T-helper 1 cell (primary cell): ENCODE results near the gene NOL4L.

Source experiments
- DNase-seq, 5 donors: peaks; one replicate each; pipeline ENCODE4 v3.0.0-alpha.2; 2012 to 2020

NOL4L gene

DNA sequence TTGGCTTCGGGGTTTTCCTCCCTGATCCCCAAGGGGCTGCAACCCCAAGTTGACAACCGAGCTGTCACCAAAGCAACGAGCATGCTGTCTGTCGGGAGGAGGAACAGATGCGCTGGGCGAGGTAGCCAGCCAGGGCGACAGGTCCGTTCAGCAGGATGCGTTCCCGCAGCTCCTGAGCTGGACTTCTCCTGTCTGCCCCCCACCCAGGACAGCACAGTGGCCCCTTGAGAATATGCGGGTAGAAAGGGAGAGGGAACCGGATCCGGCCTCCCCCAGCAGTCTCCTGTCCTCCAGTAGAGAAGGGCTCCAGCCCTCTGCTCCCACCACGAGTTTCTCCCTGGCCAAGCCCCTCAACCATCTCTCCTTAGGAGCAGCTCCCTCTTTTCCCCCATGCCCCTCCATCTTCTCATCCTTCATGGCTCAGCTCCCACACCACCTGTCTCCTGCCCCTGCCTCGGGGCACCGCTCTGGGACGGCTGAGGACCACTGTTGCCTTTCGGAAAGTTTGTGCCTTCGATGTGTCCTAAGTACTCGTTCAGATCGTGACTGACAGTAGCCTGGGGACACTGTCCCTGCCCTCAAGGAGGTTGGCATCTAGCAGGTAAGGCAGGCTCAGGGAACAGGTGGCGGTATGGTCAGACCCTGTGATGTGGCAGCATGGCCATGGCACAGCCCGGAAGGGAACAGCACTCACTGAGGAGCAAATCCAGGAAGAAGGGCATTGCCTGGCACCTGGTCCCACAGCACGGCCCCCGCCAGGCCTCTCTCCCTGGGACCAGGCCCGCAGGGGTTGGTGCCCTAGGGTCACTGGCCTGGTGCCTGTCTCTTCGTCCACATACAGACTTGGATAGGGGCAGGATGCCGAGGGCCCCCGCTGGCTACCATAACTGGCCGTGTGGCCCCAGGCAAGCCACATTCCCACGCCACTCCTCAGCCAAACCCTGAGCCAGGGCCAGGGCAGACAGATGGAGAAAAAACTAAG lies 130.7 kb downstream of the NOL4L start:
- no peak for DNase-seq

DNA sequence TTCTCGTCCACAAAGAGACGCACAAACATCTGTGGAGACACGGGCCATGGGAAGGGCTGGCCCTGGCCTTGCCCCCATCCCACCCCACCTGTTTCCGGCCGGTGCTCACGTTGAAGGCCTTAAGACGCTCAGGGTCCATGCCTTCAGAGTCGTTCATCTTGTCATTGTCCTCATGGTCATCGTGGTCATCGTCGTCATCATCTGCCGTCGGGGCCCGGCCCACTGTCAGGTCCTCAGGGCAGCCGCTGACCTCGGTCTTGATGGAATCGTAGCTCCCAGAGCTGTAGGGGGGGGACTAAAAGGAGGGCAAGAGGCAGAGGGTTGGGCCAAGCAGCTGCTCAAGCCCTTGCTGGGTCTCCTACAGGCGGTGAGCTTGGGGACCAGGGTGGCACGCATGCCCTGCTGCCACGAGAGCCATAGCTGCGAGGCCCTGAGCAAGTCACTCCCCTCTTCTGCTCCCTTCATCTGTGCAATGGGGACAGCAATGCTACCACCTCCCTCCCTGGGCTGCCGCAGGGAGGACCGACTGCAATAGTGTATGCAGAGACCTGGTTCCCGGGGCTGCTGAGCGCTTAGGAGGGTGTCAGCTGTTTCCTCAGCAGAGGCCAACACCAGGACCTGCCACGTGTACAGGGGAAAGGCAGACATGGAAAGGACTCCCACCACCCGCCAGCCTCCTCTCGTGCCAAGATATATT lies 131.5 kb downstream of the NOL4L start:
- no peak for DNase-seq

DNA sequence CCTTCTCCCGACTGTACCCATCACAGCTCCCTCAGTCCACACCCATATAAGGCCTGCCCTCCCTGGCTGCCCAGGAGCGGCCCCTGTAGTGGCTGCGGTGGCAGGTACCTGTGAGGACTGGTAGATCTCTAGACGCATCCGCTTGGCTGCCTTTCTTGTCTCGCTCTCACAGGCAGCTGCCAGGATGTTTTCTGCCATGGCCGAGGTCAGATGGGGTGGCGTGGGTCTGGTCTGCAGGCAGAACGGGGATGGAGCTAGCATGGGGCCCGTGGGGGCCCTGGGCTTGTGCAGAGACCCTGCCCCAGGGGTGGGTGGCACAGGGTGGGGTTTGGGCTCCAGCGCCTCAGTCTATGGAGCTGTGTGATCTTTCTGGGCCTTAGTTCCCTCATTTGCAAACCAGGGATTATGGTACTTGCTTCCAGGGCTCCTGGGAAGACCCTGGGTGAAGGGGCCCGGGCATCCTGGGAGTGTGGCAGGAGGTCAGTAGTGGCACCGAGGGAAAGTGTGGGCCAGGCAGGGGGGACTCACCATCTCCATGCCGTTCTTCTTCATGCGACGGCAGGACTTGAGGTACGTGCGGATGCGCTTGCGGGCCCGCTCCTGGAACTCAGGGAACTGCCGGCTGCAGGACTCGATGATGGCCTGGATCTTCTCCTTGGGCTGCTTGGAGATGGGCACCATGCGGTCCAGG lies 132.2 kb downstream of the NOL4L start:
- no peak for DNase-seq

DNA sequence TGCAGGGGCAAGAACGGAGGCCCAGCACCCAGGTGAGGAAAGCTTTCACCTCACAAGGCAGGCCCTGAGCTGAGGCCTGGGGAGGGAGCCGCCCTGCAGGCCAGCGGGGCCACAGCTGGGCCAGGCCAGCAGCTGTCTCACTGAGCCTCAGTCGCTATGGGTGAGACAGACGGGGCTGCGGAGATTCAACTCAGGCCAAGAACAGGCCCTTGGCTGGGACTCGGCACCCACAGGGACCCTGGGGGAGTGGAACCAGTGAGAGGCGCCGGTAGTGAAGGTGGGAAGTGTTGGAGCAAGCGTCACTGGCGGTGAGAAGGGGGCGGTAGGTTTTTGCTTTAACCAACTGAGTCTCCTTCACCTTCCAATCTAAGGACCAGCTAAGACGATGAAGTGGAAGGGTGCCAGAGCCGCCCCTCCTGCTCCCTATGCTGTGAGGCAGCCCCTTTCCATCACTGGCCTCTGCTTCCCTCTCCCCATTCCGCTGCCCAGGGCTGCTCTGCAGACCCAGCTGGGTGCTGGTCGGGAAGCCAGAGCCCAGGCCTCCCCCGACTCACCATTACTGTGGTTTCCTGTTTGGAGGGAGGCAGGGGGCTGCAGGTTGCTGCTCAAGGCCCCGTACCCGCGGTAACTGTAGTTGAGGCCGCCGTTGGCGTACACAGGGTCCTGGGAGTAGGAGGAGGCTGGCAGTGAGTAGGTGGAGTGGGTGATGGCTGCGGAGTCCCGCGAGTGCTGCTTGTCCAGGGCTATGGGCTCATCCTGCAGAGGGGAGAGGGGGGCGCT lies 133.3 kb downstream of the NOL4L start:
- DNase-seq, result no peak

DNA sequence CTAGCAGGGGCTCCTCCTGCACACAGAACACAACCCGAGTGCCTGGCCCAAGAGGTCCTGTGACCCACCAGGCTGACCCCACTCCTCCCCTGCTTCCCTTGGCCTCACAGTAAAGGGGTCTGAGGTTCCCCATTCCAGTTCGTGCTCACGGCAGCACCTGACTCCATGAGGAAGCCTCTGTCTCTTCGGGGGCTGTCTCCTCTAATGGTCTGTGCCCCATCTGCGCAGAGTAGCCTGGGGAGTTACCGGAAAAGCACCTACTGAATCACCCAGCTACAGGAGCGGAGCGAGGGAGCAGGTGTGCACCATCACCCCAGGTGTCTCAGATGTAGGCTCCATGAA lies 133.8 kb downstream of the NOL4L start:
- DNase-seq, result no peak

DNA sequence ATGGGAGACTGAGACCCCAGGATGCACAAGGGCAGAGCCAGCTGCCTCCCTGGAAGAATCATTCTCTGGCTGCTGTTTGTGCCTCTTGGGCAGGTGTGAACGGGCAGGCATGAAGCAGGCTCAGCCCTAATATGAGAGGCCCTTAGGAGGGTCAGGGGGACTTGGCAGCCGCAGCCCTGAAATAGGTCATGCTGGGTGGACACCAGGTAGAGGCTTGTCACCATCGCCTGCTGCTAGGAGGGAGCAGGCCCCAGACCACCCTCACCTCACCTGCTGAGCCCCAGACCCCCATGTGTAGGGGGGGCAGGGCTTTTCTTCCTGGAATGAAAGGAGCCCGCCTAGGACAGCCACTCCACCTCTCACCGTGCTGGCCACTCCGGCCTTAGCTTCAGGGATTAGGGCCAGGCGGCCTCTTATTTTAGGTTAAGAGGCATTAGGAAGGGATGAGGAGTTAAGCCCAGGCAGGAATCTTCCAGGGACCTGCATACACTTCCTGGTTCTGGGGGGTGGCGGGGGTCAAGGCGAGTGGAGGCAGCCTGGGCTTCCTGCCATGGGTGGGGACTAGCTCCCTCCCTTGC lies 134.6 kb downstream of the NOL4L start:
- no peak for DNase-seq

DNA sequence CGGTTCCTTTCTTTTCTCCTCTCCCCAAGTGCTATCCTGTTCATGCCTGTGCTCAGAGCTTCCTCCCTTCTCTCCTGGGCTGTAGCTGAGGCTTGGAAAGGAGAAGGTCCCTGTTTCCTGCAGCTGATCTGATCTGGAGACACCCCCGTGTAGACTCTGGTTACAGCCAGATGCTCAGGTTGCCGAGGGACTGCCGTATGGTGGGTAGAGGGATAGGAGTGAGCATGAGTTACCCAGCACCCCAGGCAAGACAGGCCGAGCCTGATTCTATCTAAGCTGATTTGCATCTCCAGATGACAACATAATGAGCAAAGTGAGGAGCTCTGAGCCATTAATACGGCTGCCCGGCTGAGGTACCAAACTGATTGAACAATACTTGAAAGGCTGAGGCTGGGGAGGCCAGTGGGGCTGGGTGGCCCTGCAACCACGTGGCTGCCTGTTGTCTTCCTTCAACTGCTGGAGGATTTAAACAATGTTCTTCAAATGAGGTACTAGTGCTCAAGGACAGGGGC lies 135.2 kb downstream of the NOL4L start:
- DNase-seq, result no peak

DNA sequence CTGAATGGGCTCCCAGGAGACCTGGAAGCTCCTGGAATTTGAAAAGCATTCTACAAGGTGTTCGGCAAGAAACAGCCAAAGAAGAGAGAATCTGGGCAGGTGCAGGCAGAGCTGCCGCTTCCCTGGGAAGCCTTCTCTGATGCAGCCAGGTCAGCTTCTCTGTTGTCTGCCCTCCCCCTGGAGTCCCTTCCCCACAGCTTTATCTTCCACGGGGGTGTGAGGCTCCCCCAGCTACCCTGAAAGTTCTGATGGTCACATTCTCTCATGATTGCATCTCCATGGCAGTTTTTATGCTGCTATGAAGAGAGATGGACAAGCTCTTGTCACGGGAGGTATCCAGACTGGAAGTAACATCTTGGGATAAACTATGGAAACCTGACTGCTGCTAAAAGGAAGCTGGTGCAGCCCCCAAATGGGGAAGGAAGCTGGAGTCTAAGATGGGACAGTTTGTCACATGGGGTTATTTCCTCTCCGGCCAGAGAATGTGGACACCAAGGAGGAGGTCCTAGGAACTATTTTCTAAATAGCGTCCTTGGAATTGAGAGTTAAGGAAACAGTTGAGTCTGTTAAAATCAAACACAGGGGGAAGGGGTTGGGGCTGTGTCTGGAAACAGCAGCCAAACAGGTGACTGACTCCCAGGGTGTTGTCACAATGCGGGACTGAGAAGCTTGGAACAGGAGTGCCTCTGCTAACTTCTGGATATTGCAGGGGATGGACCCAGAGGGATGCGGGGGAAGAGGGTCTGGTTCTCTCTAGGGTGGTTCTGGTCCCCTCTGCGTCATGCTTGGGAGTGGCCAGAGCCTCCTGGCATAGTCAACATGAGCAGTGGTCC lies 135.9 kb downstream of the NOL4L start:
- no peak for DNase-seq

DNA sequence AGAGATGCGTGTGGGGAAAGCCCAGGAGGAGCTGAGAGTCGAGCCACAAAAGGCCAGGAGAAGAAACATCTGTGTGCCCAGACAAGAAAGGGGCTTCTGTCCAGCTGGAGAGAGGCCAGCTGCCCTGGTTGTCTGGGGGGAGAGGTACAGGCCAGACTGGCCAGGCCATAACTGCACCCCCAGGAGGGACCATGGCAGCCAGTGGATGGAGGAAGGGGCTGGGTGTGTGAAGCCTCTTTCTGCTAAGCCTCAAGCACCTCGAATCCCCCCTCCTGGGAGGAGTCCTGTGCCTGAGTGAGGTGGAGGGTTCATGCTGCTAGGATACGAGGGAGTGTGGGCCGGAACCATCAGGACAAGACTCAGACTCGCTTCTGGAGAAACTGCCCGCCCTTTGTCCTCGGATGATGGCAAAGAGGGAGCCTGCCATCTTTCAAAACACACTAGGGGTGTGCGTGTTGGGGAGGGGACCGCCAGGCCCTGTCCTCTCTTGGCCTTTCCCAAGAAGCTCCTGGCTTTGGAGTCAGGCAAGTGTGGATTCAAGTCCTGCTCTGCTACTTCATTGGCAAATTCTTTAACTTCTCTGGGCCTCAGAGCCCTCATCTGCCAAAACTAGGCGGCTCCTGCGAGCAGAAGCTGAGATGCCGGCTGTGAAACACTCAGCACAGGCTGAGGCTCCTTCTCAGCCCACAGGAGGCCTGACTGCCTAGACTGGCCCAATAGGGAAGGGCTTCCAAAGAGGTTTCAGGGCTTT lies 136.7 kb downstream of the NOL4L start:
- DNase-seq, result no peak

DNA sequence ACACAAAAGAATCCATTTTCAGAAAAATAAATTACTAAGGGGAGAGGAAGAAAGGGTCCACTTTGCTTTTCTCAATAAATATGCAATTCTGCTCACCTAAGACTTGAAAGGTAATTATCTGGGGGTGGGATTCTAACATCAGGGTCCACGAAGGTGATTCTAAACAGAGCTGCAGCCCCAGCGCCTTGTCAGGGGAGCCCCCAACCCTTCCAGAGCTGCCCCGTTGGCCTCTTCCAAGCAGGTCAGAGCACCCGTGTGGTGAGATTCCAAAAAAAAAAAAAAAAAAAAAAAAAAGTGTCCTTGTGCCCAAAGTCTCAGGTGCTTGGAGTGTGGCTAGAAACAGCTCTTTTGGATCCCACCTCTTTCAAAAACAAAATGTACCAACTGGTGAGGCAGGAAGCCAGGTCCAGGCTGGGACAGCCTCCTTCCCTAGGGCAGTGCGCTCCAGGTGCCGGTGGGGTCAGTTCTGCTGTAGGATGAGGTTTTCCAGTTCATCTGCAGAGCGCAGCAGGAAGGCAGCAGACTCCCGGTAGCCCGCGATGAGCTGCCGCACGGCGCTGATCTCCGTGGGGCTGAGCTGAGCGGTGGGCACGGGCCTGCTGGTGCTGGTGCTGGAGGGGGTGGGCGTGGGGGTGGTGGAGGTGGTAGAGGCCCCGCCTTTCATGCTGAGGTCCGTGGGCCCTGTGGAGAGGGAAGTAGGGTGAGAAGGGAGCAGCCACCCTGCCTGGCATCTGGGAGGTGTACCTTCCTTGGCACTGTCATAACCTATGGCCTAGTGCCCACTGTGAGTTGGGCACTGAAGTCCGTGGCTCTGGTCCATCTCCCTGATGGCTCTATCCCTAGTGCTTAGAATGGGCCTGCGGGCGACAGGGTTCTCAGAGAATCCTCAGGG lies 137.8 kb downstream of the NOL4L start:
- DNase-seq, result no peak

DNA sequence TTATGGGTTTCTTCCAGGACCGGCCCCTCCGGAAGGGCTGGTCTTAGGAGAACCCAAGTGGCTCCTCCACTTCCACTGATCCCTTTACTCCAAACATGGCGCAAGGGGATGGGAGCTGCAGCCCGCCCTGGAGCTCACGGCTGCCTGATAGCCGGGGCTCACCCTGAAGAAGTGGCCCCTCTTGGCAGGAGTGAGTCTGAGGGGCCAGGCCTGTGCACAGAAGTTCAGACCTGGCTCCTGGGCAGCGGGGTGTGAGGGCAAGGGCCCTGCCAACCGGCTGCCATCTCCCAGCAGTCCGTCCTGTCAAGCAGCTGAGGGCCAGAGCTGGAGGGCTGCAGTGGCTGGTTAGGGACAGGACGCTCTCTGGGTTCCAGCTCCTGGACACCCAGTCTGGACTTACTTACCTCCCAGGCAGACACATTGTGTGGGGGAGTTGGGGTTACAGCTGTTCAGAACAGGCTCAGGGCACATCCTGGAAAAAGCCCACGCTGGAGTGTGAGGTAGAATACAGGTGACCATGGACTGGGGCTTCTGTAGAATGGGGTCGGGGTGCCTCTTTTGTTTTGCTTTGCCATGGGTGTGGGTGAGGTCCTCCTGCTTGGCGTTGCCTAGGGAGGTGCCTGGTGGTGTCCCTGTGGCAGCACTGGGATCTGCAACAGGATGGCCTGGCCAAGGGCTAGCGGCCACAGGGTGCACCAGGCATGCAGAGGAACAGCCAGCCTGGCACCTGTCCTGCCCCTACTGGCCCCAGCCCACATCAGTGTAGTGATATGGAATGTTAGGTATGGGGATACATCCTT lies 138.6 kb downstream of the NOL4L start:
- DNase-seq, result no peak

DNA sequence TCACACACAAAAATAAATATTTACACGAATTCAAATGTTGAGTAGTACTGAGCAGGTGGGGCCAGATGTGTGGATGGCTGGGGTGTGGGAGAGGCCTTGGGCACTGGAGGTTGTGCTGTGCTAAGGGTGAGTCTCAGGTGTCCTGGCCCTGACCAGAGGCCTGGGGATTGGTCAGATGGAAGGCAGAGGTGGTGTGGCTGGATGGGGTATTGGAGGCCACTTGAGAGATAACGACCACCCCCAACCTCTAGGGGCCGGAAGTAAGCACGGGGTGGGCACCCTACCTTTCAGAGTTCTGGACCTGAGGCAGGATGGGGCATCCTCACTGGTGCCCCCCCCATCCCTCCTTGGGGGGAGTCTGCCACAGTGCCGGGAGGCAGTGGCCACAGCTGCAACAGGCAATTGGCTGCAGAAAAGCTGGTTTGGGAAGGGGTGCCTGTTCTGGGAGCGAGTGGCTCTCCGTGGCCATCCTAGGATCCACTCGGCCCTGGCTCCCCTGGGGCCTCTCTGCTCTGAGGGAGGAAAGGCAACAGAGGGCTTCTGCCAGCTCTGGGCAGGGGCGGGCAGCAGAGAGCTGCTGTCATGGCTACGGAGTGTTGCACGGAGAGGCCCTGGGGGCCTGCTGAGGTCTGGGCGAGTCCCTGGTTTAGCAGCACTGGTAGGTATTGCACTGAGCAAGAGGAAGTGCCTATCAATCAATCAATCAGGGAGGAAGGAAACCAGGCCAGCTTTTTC lies 139.4 kb downstream of the NOL4L start:
- no peak for DNase-seq

DNA sequence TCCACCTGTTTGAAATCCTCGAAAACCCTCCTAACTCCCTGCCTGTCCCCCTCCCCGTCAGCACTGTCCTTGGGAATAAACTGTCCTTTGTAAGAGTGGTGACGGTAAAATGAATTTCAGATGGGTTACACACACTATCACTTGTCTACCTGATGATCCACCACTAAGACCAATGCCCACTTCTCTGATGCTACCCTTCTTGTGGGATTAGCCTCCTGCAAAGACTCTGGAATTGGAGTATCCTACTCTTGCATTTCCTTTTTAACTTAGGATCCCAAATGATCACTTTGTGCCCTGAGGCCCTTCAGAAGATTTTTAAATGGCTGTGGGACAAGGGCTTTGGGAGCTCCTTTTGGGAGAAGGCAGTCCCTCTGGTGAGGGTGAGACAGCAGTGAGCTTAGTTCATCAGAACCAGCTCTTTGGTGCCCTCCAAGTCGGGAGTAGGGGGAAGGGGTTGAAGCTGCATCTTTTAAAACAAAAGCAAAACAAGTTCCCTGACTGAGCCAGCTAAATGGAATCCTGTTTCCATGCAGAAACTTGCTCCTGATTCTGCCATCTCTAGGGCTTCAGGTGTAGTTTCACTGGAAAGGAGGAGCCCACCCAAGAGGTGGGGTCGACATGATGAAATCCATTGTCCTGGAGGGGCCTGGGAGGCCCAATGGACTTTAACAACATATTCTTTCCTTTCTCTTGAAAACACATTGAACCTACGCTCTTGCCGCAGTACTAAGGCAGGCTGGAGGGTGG lies 140.5 kb downstream of the NOL4L start:
- DNase-seq, result no peak

DNA sequence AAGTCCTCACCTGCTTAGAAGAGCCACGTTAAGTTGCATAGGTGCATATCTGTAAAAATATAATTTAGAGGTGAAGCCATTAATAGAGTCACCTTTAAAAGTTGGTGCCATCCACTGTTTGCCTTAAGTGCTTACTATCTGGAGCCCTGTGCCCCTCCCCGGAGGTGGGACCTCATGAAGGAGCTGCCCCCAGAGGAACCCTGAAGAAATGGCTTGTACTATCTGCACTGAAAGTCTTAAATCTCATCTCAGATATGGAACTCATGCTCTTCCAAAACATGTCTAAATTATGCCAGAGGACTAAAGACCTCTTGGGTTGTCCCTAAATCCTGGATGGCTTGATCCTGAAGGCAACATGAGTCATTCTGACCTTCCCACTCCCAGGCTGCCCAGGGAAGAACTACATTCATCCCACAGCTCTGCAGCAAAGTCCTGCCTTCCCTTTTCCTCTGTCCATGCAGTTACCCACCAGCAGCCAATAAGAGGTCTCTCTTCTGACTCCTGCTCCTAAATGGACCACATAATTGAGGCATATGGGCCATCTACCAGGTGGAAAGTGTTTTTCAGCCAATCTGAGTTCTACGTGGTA lies 141.7 kb downstream of the NOL4L start:
- no peak for DNase-seq

DNA sequence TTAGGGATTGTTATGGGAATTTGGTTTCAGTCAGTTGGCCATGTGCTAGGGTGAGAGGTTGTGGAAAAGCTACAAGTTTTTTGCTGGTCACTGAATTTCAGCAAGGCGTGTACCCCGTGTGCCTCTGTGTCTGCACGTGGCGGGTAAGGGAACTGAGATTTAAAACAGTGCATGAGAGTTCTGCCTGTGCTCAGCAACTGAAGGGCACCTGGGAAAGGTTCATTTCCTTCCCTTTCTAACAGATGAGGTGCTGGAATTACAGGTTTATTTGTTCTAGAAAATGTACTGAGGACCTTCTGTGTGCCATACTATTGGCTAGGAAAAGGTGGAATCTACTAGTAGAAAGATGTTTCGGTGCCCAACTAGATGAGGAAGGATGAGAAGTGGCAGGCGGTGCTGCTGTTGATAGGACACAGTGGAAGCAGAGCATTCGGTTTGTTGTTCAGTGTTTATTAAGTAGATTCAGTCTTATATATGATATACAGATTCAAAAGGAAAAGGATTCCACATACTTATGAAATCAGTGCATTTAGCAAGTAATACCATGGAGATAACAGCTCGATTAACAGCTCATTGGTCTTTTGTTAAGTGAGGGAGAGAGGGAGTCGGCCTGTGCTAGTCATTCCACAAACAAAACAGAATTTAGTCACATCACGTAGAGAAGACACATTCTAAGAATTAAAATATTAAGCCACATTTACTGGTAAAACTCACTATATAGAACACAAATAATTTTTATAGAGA lies 142.3 kb downstream of the NOL4L start:
- DNase-seq, result no peak

DNA sequence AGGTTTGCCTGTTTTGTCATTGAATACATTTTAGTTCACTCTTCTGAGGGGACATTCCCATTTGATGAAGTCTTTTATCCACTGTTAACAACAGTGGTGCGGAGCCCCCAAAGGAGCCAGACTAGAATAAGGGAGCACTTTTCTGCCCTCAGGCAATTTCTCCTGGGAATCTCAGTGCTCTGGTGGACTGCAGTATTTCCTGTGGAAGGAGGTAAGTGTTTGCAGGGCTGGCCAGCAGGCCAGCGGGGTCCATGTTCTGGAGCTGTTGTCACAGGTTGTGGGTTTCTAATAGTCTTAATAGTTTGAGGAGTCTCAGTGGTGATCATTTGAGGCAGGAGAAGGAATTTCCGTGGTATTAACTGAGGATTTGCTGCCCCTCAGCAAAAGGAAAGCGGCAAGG lies 143.5 kb downstream of the NOL4L start:
- no peak for DNase-seq
